Astrocyte of the cerebellum (primary cell): ENCODE measurements around the gene CXCL16.
A peak's percentile ranks its signal among the peaks of the same experiment; 100 is the strongest.
"Not testable (repeated sequence)": the region's sequence is repeated elsewhere in the genome, so short reads cannot be mapped to it uniquely, and the experiment has no call there.

ENCODE experiments used
- DNase-seq: peaks from one replicate; pipeline ENCODE4 v3.0.0-alpha.2; 2011; ENCODE audit warnings: low read depth
- H3K4me3 ChIP-seq: 2 replicates; pipeline ENCODE4 v1.5.1; 2011; ENCODE audit warnings: mild to moderate bottlenecking, low read depth, low read length, moderate library complexity
- CTCF ChIP-seq: IDR thresholded peaks from 2 replicates; pipeline ENCODE4 v1.5.1; 2012; ENCODE audit warnings: low read length, low read depth, moderate library complexity, mild to moderate bottlenecking; ENCODE audit errors: missing control alignments
- in situ Hi-C: cut with HindIII; loops from 2 replicates; pipeline ENCODE4 v1.10.0; 2017; ENCODE audit warnings: low sequenced_read_pairs

Gene CXCL16

GRCh38 chr17:4710693-4711634 is 28.8 kb downstream of the CXCL16 start:
- in situ Hi-C loops = no loop called here
- TF ChIP-seq CTCF = no peak
- peak overlapping the region; percentile 62 for H3K4me3 ChIP-seq
- no peak for DNase-seq

GRCh38 chr17:4709794-4710692 is 29.7 kb downstream of the CXCL16 start, which contains the start of gene ARRB2:
Gene ARRB2, plus strand, starts transcription at chr17:4710632. Its CDS starts 90 bp downstream, at chr17:4710722.
- TF ChIP-seq CTCF = peak; percentile 67
- peak within 1 kb of the TSS; percentile 62 for H3K4me3 ChIP-seq
- DNase-seq = peak; percentile 97
- in situ Hi-C loops = no loop called here

- DNase-seq = no peak
- in situ Hi-C loops = no loop called here
- TF ChIP-seq CTCF = no peak
- no peak overlapping the region for H3K4me3 ChIP-seq
These were observed 31.3 kb downstream of the CXCL16 start for GRCh38 chr17:4708436-4708835.

DNA sequence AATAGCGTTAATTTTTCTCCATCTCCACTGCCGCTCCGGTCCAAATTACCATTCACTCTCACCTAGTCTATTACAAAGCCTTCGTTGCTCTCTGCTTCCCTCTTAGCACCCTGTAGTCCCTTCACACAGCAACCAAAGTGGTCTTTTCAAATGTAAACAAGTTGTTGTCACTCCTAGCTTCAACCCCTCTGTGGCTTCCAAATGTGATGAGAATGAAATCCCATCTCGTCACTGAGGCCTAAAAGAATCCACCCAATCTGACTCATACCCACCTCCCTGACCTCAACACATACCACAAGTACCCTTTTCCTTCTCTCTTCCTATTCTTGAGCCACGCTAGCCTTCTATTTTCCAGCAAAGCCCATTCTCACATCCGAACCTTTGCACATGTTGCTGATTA is 33.6 kb downstream of the CXCL16 start:
- in situ Hi-C loops = no loop called here
- H3K4me3 ChIP-seq = no peak overlapping the region
- DNase-seq = no peak
- no peak for TF ChIP-seq CTCF

DNA sequence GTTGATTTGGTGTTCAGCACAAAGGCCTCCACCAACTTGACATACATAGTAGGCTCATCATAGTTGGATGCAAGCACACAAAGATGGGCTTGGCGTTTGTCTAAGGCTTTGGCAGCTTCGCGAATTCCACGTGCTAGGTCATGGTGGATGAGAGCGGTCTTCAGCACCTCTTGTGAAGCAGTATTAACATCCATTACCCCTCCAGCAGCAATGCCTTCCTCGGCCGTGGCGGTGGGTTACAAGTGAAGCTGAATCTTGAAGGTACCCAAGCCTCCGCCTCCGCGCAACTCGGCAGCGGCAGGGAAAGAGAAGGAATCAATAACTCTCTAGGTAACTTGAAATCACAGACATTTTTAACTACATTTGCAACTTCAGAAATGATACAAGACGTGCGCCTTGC is 34.7 kb downstream of the CXCL16 start:
- in situ Hi-C loops = no loop called here
- no peak for TF ChIP-seq CTCF
- no peak for DNase-seq
- H3K4me3 ChIP-seq = no peak overlapping the region

GRCh38 chr17:4704574-4704907 is 35.2 kb downstream of the CXCL16 start:
- H3K4me3 ChIP-seq = peak overlapping the region; percentile 98
- DNase-seq, in situ Hi-C loops: not testable (repeated sequence)
